ENCODE data around the gene NAGLU. TPM values are rescaled to one million over a fixed set of nuclear protein-coding genes. Genes with fewer than 3 reads are reported as not detected.
"Not testable (repeated sequence)": the region's sequence is repeated elsewhere in the genome, so short reads cannot be mapped to it uniquely, and the experiment has no call there.

The NAGLU gene
- polyA plus RNA-seq, 1 donor (not counting 4 experiments of a cell fraction or from before 2014, with no cell fraction given) = 6.9 TPM

DNA sequence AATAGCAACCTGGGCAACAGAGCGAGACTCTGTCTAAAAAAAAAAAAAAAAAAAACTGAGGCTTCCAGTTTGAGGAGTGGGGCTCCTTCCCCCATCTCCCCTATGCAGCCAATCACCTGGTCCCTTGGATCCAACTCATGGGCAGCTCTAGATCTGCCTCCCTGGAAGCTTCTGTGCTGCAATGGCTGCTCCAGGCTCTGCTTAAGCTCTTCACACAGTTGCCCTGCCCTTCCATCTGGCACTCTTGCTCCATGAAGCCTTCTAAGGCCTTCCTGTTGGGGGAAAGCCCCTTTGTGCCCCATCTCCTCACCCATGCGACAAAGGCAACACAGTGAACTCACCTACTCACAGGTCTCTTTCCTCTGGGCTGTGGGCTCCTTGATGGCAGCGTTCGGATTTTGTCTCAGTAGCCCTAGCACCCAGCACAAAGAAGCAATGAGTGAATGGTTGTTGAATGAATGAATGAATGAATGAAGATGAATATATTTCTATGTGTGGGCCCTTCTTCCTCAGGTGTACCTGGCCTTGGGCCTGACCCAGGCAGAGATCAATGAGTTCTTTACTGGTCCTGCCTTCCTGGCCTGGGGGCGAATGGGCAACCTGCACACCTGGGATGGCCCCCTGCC lies 1.9 kb downstream of the NAGLU start:
- no peaks in the 10 kb centered on the region for H4K20me1 ChIP-seq (ENCODE audit: control insufficient read depth, extremely low read depth, insufficient read depth, low read length)
- H3K27me3 ChIP-seq (ENCODE audit: control insufficient read depth, extremely low read depth, insufficient read depth, low read length) = no peaks in the 10 kb centered on the region
- no peak overlapping the region for H3K4me2 ChIP-seq (ENCODE audit: control insufficient read depth, extremely low read depth, insufficient read depth, low read depth, low read length)
- H3K9ac ChIP-seq (ENCODE audit: control insufficient read depth, extremely low read depth, insufficient read depth, low read length) = no peak overlapping the region
- H3K4me1 ChIP-seq (ENCODE audit: control insufficient read depth, extremely low read depth, insufficient read depth, low read length) = peaks cover 20% of the 10 kb centered on the region
- no peaks in the 10 kb centered on the region for H3K9me3 ChIP-seq (ENCODE audit: control insufficient read depth, low read depth, low read length)
- H3K79me2 ChIP-seq (ENCODE audit: control insufficient read depth, insufficient read depth, low read length) = peaks cover 5% of the 10 kb centered on the region
- dilution Hi-C loops (cut with MboI; ENCODE audit: extremely low pct_ligation_motif_present, low sequenced_read_pairs) = no loop called here
- H3K27ac ChIP-seq (ENCODE audit: control insufficient read depth, insufficient read depth, low read length) = no peak overlapping the region
- TF ChIP-seq, protein P1, sequence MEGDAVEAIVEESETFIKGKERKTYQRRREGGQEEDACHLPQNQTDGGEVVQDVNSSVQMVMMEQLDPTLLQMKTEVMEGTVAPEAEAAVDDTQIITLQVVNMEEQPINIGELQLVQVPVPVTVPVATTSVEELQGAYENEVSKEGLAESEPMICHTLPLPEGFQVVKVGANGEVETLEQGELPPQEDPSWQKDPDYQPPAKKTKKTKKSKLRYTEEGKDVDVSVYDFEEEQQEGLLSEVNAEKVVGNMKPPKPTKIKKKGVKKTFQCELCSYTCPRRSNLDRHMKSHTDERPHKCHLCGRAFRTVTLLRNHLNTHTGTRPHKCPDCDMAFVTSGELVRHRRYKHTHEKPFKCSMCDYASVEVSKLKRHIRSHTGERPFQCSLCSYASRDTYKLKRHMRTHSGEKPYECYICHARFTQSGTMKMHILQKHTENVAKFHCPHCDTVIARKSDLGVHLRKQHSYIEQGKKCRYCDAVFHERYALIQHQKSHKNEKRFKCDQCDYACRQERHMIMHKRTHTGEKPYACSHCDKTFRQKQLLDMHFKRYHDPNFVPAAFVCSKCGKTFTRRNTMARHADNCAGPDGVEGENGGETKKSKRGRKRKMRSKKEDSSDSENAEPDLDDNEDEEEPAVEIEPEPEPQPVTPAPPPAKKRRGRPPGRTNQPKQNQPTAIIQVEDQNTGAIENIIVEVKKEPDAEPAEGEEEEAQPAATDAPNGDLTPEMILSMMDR (optimal IDR thresholded peaks at IDR 0.05 in 1 of 3, IDR thresholded peaks at IDR 0.05 in 1 of 3, conservative IDR thresholded peaks at IDR 0.05 in 1 of 3; ENCODE audit: extremely low read depth in 1 of 3, insufficient read depth in 2 of 3, low read length in 3 of 3) = no peak
- TF ChIP-seq EZH2 (IDR thresholded peaks at IDR 0.05; ENCODE audit: low read length) = no peak
- peaks cover 0 to 8% of the 10 kb centered on the region in 2 experiments for H3K36me3 ChIP-seq (ENCODE audit: control insufficient read depth in 2 of 2, extremely low read depth in 1 of 2, insufficient read depth in 2 of 2, low read length in 2 of 2)
- H2AFZ ChIP-seq (ENCODE audit: control insufficient read depth, low read length) = no peak overlapping the region
- DNase-seq (ENCODE audit: low read depth, low spot score) = no peak
- H3K4me3 ChIP-seq (ENCODE audit: control insufficient read depth in 2 of 3, extremely low read depth in 1 of 3, insufficient read depth in 2 of 3, low read depth in 1 of 3, low read length in 3 of 3) = no peak overlapping the region
- H3K9me1 ChIP-seq (ENCODE audit: control insufficient read depth, extremely low read depth, insufficient read depth, low read length) = no peaks in the 10 kb centered on the region
- FAIRE-seq = no peak

DNA sequence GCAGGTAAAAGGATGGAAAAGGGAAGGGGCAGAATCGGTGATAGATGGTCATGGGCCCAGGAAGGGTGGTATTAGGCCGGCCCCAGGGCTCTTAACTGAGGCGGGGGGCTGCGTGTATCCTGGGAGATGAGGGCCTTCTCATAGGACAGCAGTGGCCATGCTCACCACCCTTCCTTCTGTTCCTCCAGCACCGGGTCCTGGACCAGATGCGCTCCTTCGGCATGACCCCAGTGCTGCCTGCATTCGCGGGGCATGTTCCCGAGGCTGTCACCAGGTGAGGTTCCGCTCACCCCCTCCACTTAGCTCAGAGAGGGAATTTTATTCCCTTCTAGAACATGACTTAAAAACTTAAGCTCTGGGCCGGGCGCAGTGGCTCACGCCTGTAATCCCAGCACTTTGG lies 2.4 kb downstream of the NAGLU start:
- no peak for FAIRE-seq
- dilution Hi-C loops (cut with MboI; ENCODE audit: extremely low pct_ligation_motif_present, low sequenced_read_pairs) = no loop called here
- no peak overlapping the region for H3K27ac ChIP-seq (ENCODE audit: control insufficient read depth, insufficient read depth, low read length)
- no peaks in the 10 kb centered on the region for H3K27me3 ChIP-seq (ENCODE audit: control insufficient read depth, extremely low read depth, insufficient read depth, low read length)
- H3K9me3 ChIP-seq (ENCODE audit: control insufficient read depth, low read depth, low read length) = no peaks in the 10 kb centered on the region
- no peaks in the 10 kb centered on the region for H3K9me1 ChIP-seq (ENCODE audit: control insufficient read depth, extremely low read depth, insufficient read depth, low read length)
- peaks cover 2 to 8% of the 10 kb centered on the region in 2 experiments for H3K36me3 ChIP-seq (ENCODE audit: control insufficient read depth in 2 of 2, extremely low read depth in 1 of 2, insufficient read depth in 2 of 2, low read length in 2 of 2)
- H3K79me2 ChIP-seq (ENCODE audit: control insufficient read depth, insufficient read depth, low read length) = peaks cover 5% of the 10 kb centered on the region
- no peak overlapping the region for H3K9ac ChIP-seq (ENCODE audit: control insufficient read depth, extremely low read depth, insufficient read depth, low read length)
- no peak overlapping the region for H3K4me3 ChIP-seq (ENCODE audit: control insufficient read depth in 2 of 3, extremely low read depth in 1 of 3, insufficient read depth in 2 of 3, low read depth in 1 of 3, low read length in 3 of 3)
- H2AFZ ChIP-seq (ENCODE audit: control insufficient read depth, low read length) = no peak overlapping the region
- H3K4me1 ChIP-seq (ENCODE audit: control insufficient read depth, extremely low read depth, insufficient read depth, low read length) = peaks cover 20% of the 10 kb centered on the region
- H3K4me2 ChIP-seq (ENCODE audit: control insufficient read depth, extremely low read depth, insufficient read depth, low read depth, low read length) = no peak overlapping the region
- H4K20me1 ChIP-seq (ENCODE audit: control insufficient read depth, extremely low read depth, insufficient read depth, low read length) = no peaks in the 10 kb centered on the region
- no peak for DNase-seq (ENCODE audit: low read depth, low spot score)
- no peak for TF ChIP-seq EZH2 (IDR thresholded peaks at IDR 0.05; ENCODE audit: low read length)
- TF ChIP-seq, protein P1 (optimal IDR thresholded peaks at IDR 0.05 in 1 of 3, IDR thresholded peaks at IDR 0.05 in 1 of 3, conservative IDR thresholded peaks at IDR 0.05 in 1 of 3; ENCODE audit: extremely low read depth in 1 of 3, insufficient read depth in 2 of 3, low read length in 3 of 3) = no peak

DNA sequence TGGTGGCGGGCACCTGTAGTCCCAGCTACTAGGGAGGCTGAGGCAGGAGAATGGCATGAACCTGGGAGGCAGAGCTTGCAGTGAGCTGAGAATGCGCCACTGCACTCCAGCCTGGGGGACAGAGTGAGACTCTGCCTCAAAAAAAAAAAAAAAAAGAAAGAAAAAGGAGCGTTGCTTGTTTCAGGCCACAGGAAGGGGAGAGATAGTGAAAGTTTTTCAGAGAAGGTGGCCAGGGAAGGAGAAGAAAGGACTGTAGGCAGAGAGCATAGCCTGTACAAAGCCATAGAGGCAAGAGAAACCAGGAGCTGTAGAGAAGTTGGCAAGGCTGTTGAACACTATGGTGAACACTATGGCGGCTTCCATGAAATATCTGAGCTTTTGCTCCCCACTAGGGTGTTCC lies 4.5 kb downstream of the NAGLU start:
- H3K4me1 ChIP-seq (ENCODE audit: control insufficient read depth, extremely low read depth, insufficient read depth, low read length) = peaks cover 17% of the 10 kb centered on the region
- H2AFZ ChIP-seq (ENCODE audit: control insufficient read depth, low read length); H3K9me3 ChIP-seq (ENCODE audit: control insufficient read depth, low read depth, low read length); H3K9me1 ChIP-seq (ENCODE audit: control insufficient read depth, extremely low read depth, insufficient read depth, low read length); H3K4me3 ChIP-seq (ENCODE audit: control insufficient read depth in 2 of 3, extremely low read depth in 1 of 3, insufficient read depth in 2 of 3, low read depth in 1 of 3, low read length in 3 of 3); DNase-seq (ENCODE audit: low read depth, low spot score); H4K20me1 ChIP-seq (ENCODE audit: control insufficient read depth, extremely low read depth, insufficient read depth, low read length); H3K36me3 ChIP-seq (ENCODE audit: control insufficient read depth in 2 of 2, extremely low read depth in 1 of 2, insufficient read depth in 2 of 2, low read length in 2 of 2); H3K9ac ChIP-seq (ENCODE audit: control insufficient read depth, extremely low read depth, insufficient read depth, low read length); H3K4me2 ChIP-seq (ENCODE audit: control insufficient read depth, extremely low read depth, insufficient read depth, low read depth, low read length); H3K79me2 ChIP-seq (ENCODE audit: control insufficient read depth, insufficient read depth, low read length); dilution Hi-C loops (cut with MboI; ENCODE audit: extremely low pct_ligation_motif_present, low sequenced_read_pairs); H3K27ac ChIP-seq (ENCODE audit: control insufficient read depth, insufficient read depth, low read length); H3K27me3 ChIP-seq (ENCODE audit: control insufficient read depth, extremely low read depth, insufficient read depth, low read length); FAIRE-seq: not testable (repeated sequence)

All from keratinocyte (primary cell).